Mesendoderm (in vitro differentiated cells): ENCODE results near the gene PITPNC1.

Source experiments
- DNase-seq: peaks from one replicate; pipeline ENCODE4 v3.0.0; 2013
- H2AK5ac ChIP-seq: 2 replicates; pipeline ENCODE4 v1.6.1; 2013; ENCODE audit warnings: low read length, inconsistent platforms
- H2BK120ac ChIP-seq: 2 replicates; pipeline ENCODE4 v1.6.1; 2013; ENCODE audit warnings: low read depth, mild to moderate bottlenecking, low read length, moderate library complexity, mixed read lengths
- H2BK15ac ChIP-seq: replicated peaks from 2 replicates; pipeline ENCODE4 v1.6.1; 2013; ENCODE audit warnings: low read depth, mild to moderate bottlenecking, moderate library complexity
- H2BK5ac ChIP-seq: 2 replicates; pipeline ENCODE4 v1.6.1; 2013; ENCODE audit warnings: low read length, inconsistent platforms
- H3K18ac ChIP-seq: 2 replicates; pipeline ENCODE4 v1.6.1; 2013; ENCODE audit warnings: mild to moderate bottlenecking, low read length, mixed read lengths
- H3K23ac ChIP-seq: one replicate; pipeline ENCODE4 v1.6.1; 2013; ENCODE audit warnings: low read length
- H3K27ac ChIP-seq: 2 replicates; pipeline ENCODE4 v1.5.1; 2013; ENCODE audit warnings: low read depth, mild to moderate bottlenecking, inconsistent platforms, low read length, moderate library complexity
- H3K27me3 ChIP-seq: 2 replicates; pipeline ENCODE4 v1.6.1; 2013; ENCODE audit warnings: low read length, control low read depth, mild to moderate bottlenecking, inconsistent platforms; ENCODE audit not compliant: insufficient read depth, poor library complexity
- H3K36me3 ChIP-seq: 2 replicates; pipeline ENCODE4 v1.6.1; 2013; ENCODE audit warnings: low read length, inconsistent platforms; ENCODE audit not compliant: control insufficient read depth, insufficient read depth
- H3K4ac ChIP-seq: one replicate; pipeline ENCODE4 v1.6.1; 2013; ENCODE audit warnings: low read depth, mild to moderate bottlenecking, low read length, moderate library complexity
- H3K4me1 ChIP-seq: 2 replicates; pipeline ENCODE4 v1.6.1; 2013; ENCODE audit warnings: low read depth, low read length, inconsistent platforms; ENCODE audit not compliant: control insufficient read depth
- H3K4me2 ChIP-seq: 2 replicates; pipeline ENCODE4 v1.6.1; 2013; ENCODE audit warnings: low read length
- H3K4me3 ChIP-seq: 2 replicates; pipeline ENCODE4 v1.5.1; 2013; ENCODE audit warnings: mild to moderate bottlenecking, low read length
- H3K56ac ChIP-seq: one replicate; pipeline ENCODE4 v1.6.1; 2013; ENCODE audit warnings: low read length
- H3K79me1 ChIP-seq: 2 replicates; pipeline ENCODE4 v1.6.1; 2013; ENCODE audit warnings: low read length, inconsistent platforms
- H3K79me2 ChIP-seq: 2 replicates; pipeline ENCODE4 v1.6.1; 2013; ENCODE audit warnings: mild to moderate bottlenecking, low read length; ENCODE audit not compliant: control insufficient read depth, insufficient read depth
- H3K9ac ChIP-seq: 2 replicates; pipeline ENCODE4 v1.6.1; 2013; ENCODE audit warnings: low read length, inconsistent platforms
- H4K5ac ChIP-seq: one replicate; pipeline ENCODE4 v1.6.1; 2013; ENCODE audit warnings: low read length
- H4K8ac ChIP-seq: one replicate; pipeline ENCODE4 v1.6.1; 2013; ENCODE audit warnings: low read depth, mild to moderate bottlenecking, control low read depth, low read length, moderate library complexity
- WGBS: extraction: QIAGEN DNeasy Blood & Tissue Kit; methylation state at CpG from one replicate; pipeline ENCODE4 v1.1.7; 2013; ENCODE audit warnings: low lambda C conversion rate, missing lambda C conversion rate; ENCODE audit not compliant: insufficient coverage; ENCODE audit errors: extremely low coverage; 5-methylcytosine and 5-hydroxymethylcytosine counted together

PITPNC1 gene

GRCh38 chr17:67374329-67375053 lies 2.6 kb upstream of the PITPNC1 start:
- Histone ChIP-seq H2BK5ac (no peak overlapping the region), H3K9ac (peak overlapping the region; percentile 34), H2AK5ac (no peak overlapping the region), H3K4me2 (no peak overlapping the region), H3K18ac (no peak overlapping the region), H4K8ac (no peak overlapping the region), H3K27me3 (no peaks in the 10 kb centered on the region), H2BK120ac (no peak overlapping the region), H3K27ac (no peak overlapping the region), H4K5ac (no peak overlapping the region), H3K4ac (no peak overlapping the region), H3K79me1 (peaks cover 4% of the 10 kb centered on the region), H3K4me3 (no peak overlapping the region), H3K23ac (no peak overlapping the region), H3K79me2 (peaks cover 4% of the 10 kb centered on the region), H2BK15ac (no peak overlapping the region), H3K56ac (peak overlapping the region; percentile 50), H3K36me3 (no peaks in the 10 kb centered on the region), H3K4me1 (peaks cover 4% of the 10 kb centered on the region)
- peak; percentile 90 for DNase-seq
- no CpG with 5 or more reads among the region's 12 CpGs for WGBS

- no peak overlapping the region for H3K23ac ChIP-seq
- peaks cover 4% of the 10 kb centered on the region for H3K4me1 ChIP-seq
- whole genome bisulfite sequencing, result no CpG with 5 or more reads among the region's 5 CpGs
- DNase-seq, result no peak
- no peak overlapping the region for H4K5ac ChIP-seq
- peak overlapping the region; percentile 50 for H3K56ac ChIP-seq
- H3K27me3 ChIP-seq, result no peaks in the 10 kb centered on the region
- H2BK5ac ChIP-seq, result no peak overlapping the region
- no peak overlapping the region for H3K27ac ChIP-seq
- H3K79me2 ChIP-seq, result peaks cover 8% of the 10 kb centered on the region
- H4K8ac ChIP-seq, result no peak overlapping the region
- H2BK120ac ChIP-seq, result no peak overlapping the region
- H3K18ac ChIP-seq, result no peak overlapping the region
- peaks cover 5% of the 10 kb centered on the region for H3K79me1 ChIP-seq
- peak overlapping the region; percentile 34 for H3K9ac ChIP-seq
- H2AK5ac ChIP-seq, result no peak overlapping the region
- no peak overlapping the region for H3K4ac ChIP-seq
- no peak overlapping the region for H3K4me2 ChIP-seq
- H3K36me3 ChIP-seq, result no peaks in the 10 kb centered on the region
- H2BK15ac ChIP-seq, result no peak overlapping the region
- no peak overlapping the region for H3K4me3 ChIP-seq
These were observed 2.0 kb upstream of the PITPNC1 start for GRCh38 chr17:67375054-67375427.

- Histone ChIP-seq H3K27ac (no peak overlapping the region), H4K8ac (no peak overlapping the region), H3K9ac (no peak overlapping the region), H3K4me1 (peaks cover 4% of the 10 kb centered on the region), H2BK5ac (no peak overlapping the region), H4K5ac (no peak overlapping the region), H3K23ac (no peak overlapping the region), H3K27me3 (no peaks in the 10 kb centered on the region), H2AK5ac (no peak overlapping the region), H3K36me3 (no peaks in the 10 kb centered on the region), H2BK15ac (no peak overlapping the region), H3K4ac (no peak overlapping the region), H2BK120ac (no peak overlapping the region), H3K79me2 (peaks cover 8% of the 10 kb centered on the region), H3K4me2 (no peak overlapping the region), H3K79me1 (peaks cover 5% of the 10 kb centered on the region), H3K56ac (no peak overlapping the region), H3K4me3 (no peak overlapping the region), H3K18ac (no peak overlapping the region)
- no peak for DNase-seq
- WGBS, result no CpG with 5 or more reads among the region's 6 CpGs
These were observed 1.4 kb upstream of the PITPNC1 start for GRCh38 chr17:67375716-67376115.

GRCh38 chr17:67376415-67376736 lies 705 bp upstream of the PITPNC1 start:
- no CpG with 5 or more reads among the region's 6 CpGs for WGBS
- Histone ChIP-seq H2BK5ac (no peak overlapping the region), H4K8ac (no peak overlapping the region)

GRCh38 chr17:67377488-67378453 lies 690 bp downstream of the PITPNC1 start:
- peak overlapping the region; percentile 96 for H3K27ac ChIP-seq
- H3K27me3 ChIP-seq, result no peaks in the 10 kb centered on the region
- peak overlapping the region; percentile 38 for H3K4me3 ChIP-seq
- no peak overlapping the region for H2AK5ac ChIP-seq
- no CpG with 5 or more reads among the region's 100 CpGs for WGBS
- H4K8ac ChIP-seq, result peak overlapping the region; percentile 65
- H3K79me2 ChIP-seq, result peaks cover 13% of the 10 kb centered on the region
- H3K56ac ChIP-seq, result peak overlapping the region; percentile 95
- peak overlapping the region; percentile 63 for H3K4ac ChIP-seq
- peaks cover 4% of the 10 kb centered on the region for H3K4me1 ChIP-seq
- peak overlapping the region; percentile 34 for H3K4me2 ChIP-seq
- H4K5ac ChIP-seq, result no peak overlapping the region
- H3K36me3 ChIP-seq, result no peaks in the 10 kb centered on the region
- H3K18ac ChIP-seq, result peak overlapping the region; percentile 97
- H3K9ac ChIP-seq, result peak overlapping the region; percentile 75
- peak overlapping the region; percentile 19 for H2BK120ac ChIP-seq
- H3K79me1 ChIP-seq, result peaks cover 8% of the 10 kb centered on the region
- no peak overlapping the region for H3K23ac ChIP-seq
- H2BK5ac ChIP-seq, result no peak overlapping the region
- no peak overlapping the region for H2BK15ac ChIP-seq
- DNase-seq, result peak; percentile 83

More at GRCh38 chr17:67376415-67376736, 705 bp upstream of the PITPNC1 start:
- no peak for DNase-seq
- H4K5ac ChIP-seq, result no peak overlapping the region
- no peak overlapping the region for H2BK15ac ChIP-seq
- H3K4me3 ChIP-seq, result peak overlapping the region; percentile 38
- no peak overlapping the region for H3K23ac ChIP-seq
- no peak overlapping the region for H2BK120ac ChIP-seq
- H3K56ac ChIP-seq, result peak overlapping the region; percentile 95
- peaks cover 4% of the 10 kb centered on the region for H3K4me1 ChIP-seq
- peak overlapping the region; percentile 5 for H3K18ac ChIP-seq
- no peaks in the 10 kb centered on the region for H3K27me3 ChIP-seq
- peaks cover 8% of the 10 kb centered on the region for H3K79me2 ChIP-seq
- no peak overlapping the region for H2AK5ac ChIP-seq
- peak overlapping the region; percentile 63 for H3K4ac ChIP-seq
- H3K27ac ChIP-seq, result peak overlapping the region; percentile 96
- H3K79me1 ChIP-seq, result peaks cover 5% of the 10 kb centered on the region
- no peaks in the 10 kb centered on the region for H3K36me3 ChIP-seq
- H3K4me2 ChIP-seq, result peak overlapping the region; percentile 91
- H3K9ac ChIP-seq, result peak overlapping the region; percentile 75
